Measurements from ENCODE around the gene TNFSF12.

- TF ChIP-seq CTCF (IDR thresholded peaks at IDR 0.05) (no peak), POLR2A (IDR thresholded peaks at IDR 0.05) (no peak)
Observed at GRCh38 chr17:7552621-7553051, 3.8 kb downstream of the TNFSF12 start.
